Caco-2 (cell line): ENCODE results near the gene NAP1L4. TPM values are rescaled to one million over a fixed set of nuclear protein-coding genes. Genes with fewer than 3 reads are reported as not detected.

Source experiments
- BruUV-seq: library from RNA; stranded (reverse); fragments of 400-500 nt; replicated peaks from 2 replicates; lab custom pipeline; 2021; lab: Mats Ljungman, UMichigan
- CTCF ChIA-PET: fragments of 300-600 bp; sonication (Branson Sonifier 250); formaldehyde crosslinking; loops from one replicate; lab custom pipeline; 2022; ENCODE audit warnings: antibody characterized with exemption; lab: Charles Lee
- POLR2A ChIA-PET: fragments of 300-600 bp; sonication (Branson Sonifier 250); formaldehyde crosslinking; loops from one replicate; lab custom pipeline; 2022; ENCODE audit warnings: antibody characterized with exemption; lab: Charles Lee
- DNase-seq, 2 experiments: peaks; one replicate each; pipeline versions ENCODE4 v3.0.0 to v3.0.0-alpha.2; 2020 to 2022
- H3K27me3 ChIP-seq: replicated peaks from 2 replicates; pipeline ENCODE4 v1.6.0; 2011; ENCODE audit warnings: low read length; ENCODE audit not compliant: control insufficient read depth, insufficient read depth
- H3K36me3 ChIP-seq: 2 replicates; pipeline ENCODE4 v1.5.1; 2011; ENCODE audit warnings: low read length; ENCODE audit not compliant: control insufficient read depth, insufficient read depth
- H3K4me1 ChIP-seq: fragments of 250-450 bp; sonication (Bioruptor Pico); 2 replicates; pipeline ENCODE4 v1.5.1; 2020; ENCODE audit warnings: mild to moderate bottlenecking
- H3K4me3 ChIP-seq: 2 replicates; pipeline ENCODE4 v1.5.1; 2011; ENCODE audit warnings: low read depth, mild to moderate bottlenecking, control low read depth, low read length
- H3K9me3 ChIP-seq: fragments of 250-450 bp; sonication (Bioruptor Pico); 2 replicates; pipeline ENCODE4 v1.5.1; 2020; ENCODE audit warnings: mild to moderate bottlenecking, moderate library complexity
- H3K27ac Mint-ChIP-seq: one replicate; pipeline ENCODE4 v1.8.0; 2022; ENCODE audit warnings: mixed read lengths; ENCODE audit not compliant: unreplicated experiment
- H3K27me3 Mint-ChIP-seq: one replicate; pipeline ENCODE4 v1.8.0; 2022; ENCODE audit warnings: mixed read lengths; ENCODE audit not compliant: insufficient read depth, unreplicated experiment
- H3K36me3 Mint-ChIP-seq: one replicate; pipeline ENCODE4 v1.8.0; 2022; ENCODE audit warnings: mild to moderate bottlenecking, mixed read lengths; ENCODE audit not compliant: insufficient read depth, unreplicated experiment
- H3K4me1 Mint-ChIP-seq: one replicate; pipeline ENCODE4 v1.8.0; 2022; ENCODE audit warnings: low read depth, mixed read lengths; ENCODE audit not compliant: unreplicated experiment
- H3K4me3 Mint-ChIP-seq: one replicate; pipeline ENCODE4 v1.8.0; 2022; ENCODE audit warnings: mild to moderate bottlenecking, moderate library complexity, mixed read lengths; ENCODE audit not compliant: unreplicated experiment
- H3K9me3 Mint-ChIP-seq: one replicate; pipeline ENCODE4 v1.8.0; 2022; ENCODE audit warnings: mixed read lengths; ENCODE audit not compliant: unreplicated experiment
- CTCF ChIP-seq, 2 experiments: fragments of 200-600 bp in 1 of 2; IDR thresholded peaks; 1 replicate in 1 of 2; 2 replicates in 1 of 2; pipeline versions ENCODE4 v1.5.1 to v1.8.0; 2011 to 2022; ENCODE audit warnings: antibody characterized with exemption in 1 of 2, control low read depth in 1 of 2, inconsistent platforms in 1 of 2, low read depth in 1 of 2, low read length in 1 of 2, mild to moderate bottlenecking in 1 of 2, moderate library complexity in 1 of 2; ENCODE audit not compliant: insufficient read depth in 1 of 2, severe bottlenecking in 1 of 2, unreplicated experiment in 1 of 2
- intact Hi-C: fragments of 100-400 bp; cut with micrococcal nuclease; formaldehyde crosslinking; loops from one replicate; pipeline ENCODE4 v1.10.0; 2022; ENCODE audit not compliant: unreplicated experiment
- total RNA-seq: library from RNA; stranded (reverse); gene quantifications from 2 replicates; pipeline ENCODE4 v1.2.3, GENCODE V29; 2022

Gene NAP1L4
- total RNA-seq, 1 experiment from 2014 or later: 215 TPM

- ChIA-PET POLR2A (interaction anchor here (0.7 kb wide), 1 partner anchor 281 kb away, joined by 4 read pairs; no protein-coding TSS in a partner anchor), CTCF (no interaction called here)
- Mint-ChIP-seq H3K27ac (no peak overlapping the region), H3K36me3 (peaks cover 79% of the 10 kb centered on the region), H3K27me3 (no peaks in the 10 kb centered on the region), H3K4me1 (peaks cover 7% of the 10 kb centered on the region), H3K9me3 (no peaks in the 10 kb centered on the region), H3K4me3 (no peak overlapping the region)
- H3K4me1 ChIP-seq: no peaks in the 10 kb centered on the region
- no peaks in the 10 kb centered on the region for H3K9me3 ChIP-seq
- no peak for DNase-seq
- no peaks in the 10 kb centered on the region for H3K27me3 ChIP-seq
- no TSS peak for BruUV-seq
- no peak overlapping the region for H3K4me3 ChIP-seq
- intact Hi-C loops: no loop called here
- no peaks in the 10 kb centered on the region; the same call in 1 of the 2 replicates for H3K36me3 ChIP-seq
- TF ChIP-seq CTCF (IDR thresholded peaks at IDR 0.05; ENCODE audit: insufficient read depth in 1 of 2, low read depth in 1 of 2, low read length in 1 of 2, severe bottlenecking in 1 of 2, unreplicated experiment in 1 of 2): no peak
Observed at GRCh38 chr11:2980168-2980840, 11.8 kb downstream of the NAP1L4 start.

GRCh38 chr11:2977113-2977512 is 15.0 kb downstream of the NAP1L4 start:
- CTCF ChIA-PET: interaction anchor here (2.4 kb wide), 1 partner anchor 115 kb away, joined by 12 read pairs; no protein-coding TSS in a partner anchor
- H3K4me1 Mint-ChIP-seq: peaks cover 7% of the 10 kb centered on the region
- H3K4me3 Mint-ChIP-seq: no peak overlapping the region
- Histone ChIP-seq H3K4me1 (no peaks in the 10 kb centered on the region), H3K36me3 (peaks cover 4% of the 10 kb centered on the region), H3K9me3 (no peaks in the 10 kb centered on the region), H3K27me3 (no peaks in the 10 kb centered on the region), H3K4me3 (no peak overlapping the region)
- BruUV-seq: no TSS peak
- no peaks in the 10 kb centered on the region for H3K9me3 Mint-ChIP-seq
- POLR2A ChIA-PET: no interaction called here
- intact Hi-C loops: loop anchor here (5.0 kb wide), 1 partner anchor 45 kb away; no protein-coding TSS in a partner anchor
- H3K27me3 Mint-ChIP-seq: no peaks in the 10 kb centered on the region
- H3K27ac Mint-ChIP-seq: no peak overlapping the region
- no peak for TF ChIP-seq CTCF (IDR thresholded peaks at IDR 0.05; ENCODE audit: insufficient read depth in 1 of 2, low read depth in 1 of 2, low read length in 1 of 2, severe bottlenecking in 1 of 2, unreplicated experiment in 1 of 2)
- DNase-seq: no peak
- H3K36me3 Mint-ChIP-seq: peaks cover 76% of the 10 kb centered on the region

- Histone ChIP-seq H3K4me3 (no peak overlapping the region), H3K27me3 (no peaks in the 10 kb centered on the region), H3K36me3 (peaks cover 6% of the 10 kb centered on the region), H3K4me1 (no peaks in the 10 kb centered on the region), H3K9me3 (no peaks in the 10 kb centered on the region)
- ChIA-PET CTCF (interaction anchor here (2.4 kb wide), 1 partner anchor 115 kb away, joined by 12 read pairs; no protein-coding TSS in a partner anchor), POLR2A (interaction anchor here (1.3 kb wide), 1 partner anchor 16 kb away, joined by 3 read pairs; the partner anchor contains the start of gene NAP1L4)
- Mint-ChIP-seq H3K9me3 (no peaks in the 10 kb centered on the region), H3K36me3 (peaks cover 77% of the 10 kb centered on the region), H3K27me3 (no peaks in the 10 kb centered on the region), H3K4me3 (no peak overlapping the region), H3K27ac (no peak overlapping the region), H3K4me1 (peaks cover under 1% of the 10 kb centered on the region)
- no peak for DNase-seq
- TF ChIP-seq CTCF (IDR thresholded peaks at IDR 0.05; ENCODE audit: insufficient read depth in 1 of 2, low read depth in 1 of 2, low read length in 1 of 2, severe bottlenecking in 1 of 2, unreplicated experiment in 1 of 2): no peak
- no TSS peak for BruUV-seq
- intact Hi-C loops: loop anchor here (5.0 kb wide), 1 partner anchor 46 kb away; no protein-coding TSS in a partner anchor
Observed at GRCh38 chr11:2976294-2977063, 15.7 kb downstream of the NAP1L4 start.
